WTC11 (cell line): ENCODE results near the gene GRPEL2. TPM values are rescaled to one million over a fixed set of nuclear protein-coding genes. Genes with fewer than 3 reads are reported as not detected.

Experiments
- ATAC-seq: fragments of 200-7000 bp; cut with Tn5 transposase; 2 replicates; pipeline ENCODE4 v1.10.0; 2021; ENCODE audit warnings: mild to moderate bottlenecking, moderate library complexity
- CTCF ChIA-PET: fragments of 300-600 bp; sonication (Branson Sonifier 250); formaldehyde crosslinking; loops from one replicate; lab custom pipeline; 2021; ENCODE audit warnings: antibody characterized with exemption; lab: Charles Lee
- POLR2A ChIA-PET: fragments of 350-600 bp; sonication (Branson Sonifier 250); formaldehyde crosslinking; loops from one replicate; lab custom pipeline; 2021; ENCODE audit warnings: antibody characterized with exemption; lab: Charles Lee
- DNase-seq: peaks from one replicate; pipeline ENCODE4 v3.0.0; 2021; ENCODE audit warnings: low spot score
- H3K27ac Mint-ChIP-seq: 2 replicates; pipeline ENCODE4 v1.8.0; 2021; ENCODE audit warnings: mixed read lengths
- H3K27me3 Mint-ChIP-seq: 2 replicates; pipeline ENCODE4 v1.8.0; 2021; ENCODE audit warnings: low read depth, mild to moderate bottlenecking, moderate library complexity, mixed read lengths
- H3K36me3 Mint-ChIP-seq: 2 replicates; pipeline ENCODE4 v1.8.0; 2021; ENCODE audit warnings: mixed read lengths
- H3K4me1 Mint-ChIP-seq: 2 replicates; pipeline ENCODE4 v1.8.0; 2022; ENCODE audit warnings: mixed read lengths
- H3K4me3 Mint-ChIP-seq: 2 replicates; pipeline ENCODE4 v1.8.0; 2021; ENCODE audit warnings: mild to moderate bottlenecking, moderate library complexity, mixed read lengths
- H3K9me3 Mint-ChIP-seq: 2 replicates; pipeline ENCODE4 v1.8.0; 2021; ENCODE audit warnings: mixed read lengths
- ATF2 ChIP-seq: sonication (generic); formaldehyde crosslinking; IDR thresholded peaks from 2 replicates; pipeline ENCODE4 v1.8.1; 2022; ENCODE audit warnings: low read depth, missing genetic modification reagents, borderline replicate concordance
- ETV6 ChIP-seq: sonication (generic); formaldehyde crosslinking; IDR thresholded peaks from 2 replicates; pipeline ENCODE4 v1.8.1; 2022; ENCODE audit warnings: mild to moderate bottlenecking, missing genetic modification reagents
- JUN ChIP-seq: sonication (generic); formaldehyde crosslinking; IDR thresholded peaks from 2 replicates; pipeline ENCODE4 v1.8.0; 2023; ENCODE audit warnings: mild to moderate bottlenecking, missing genetic modification reagents
- KAT7 ChIP-seq: sonication (generic); formaldehyde crosslinking; IDR thresholded peaks from 2 replicates; pipeline ENCODE4 v1.8.1; 2023; ENCODE audit warnings: missing genetic modification reagents, mild to moderate bottlenecking, borderline replicate concordance
- MXD4 ChIP-seq: fragments of 250-450 bp; sonication (Bioruptor Pico); IDR thresholded peaks from 2 replicates; pipeline ENCODE4 v1.8.0; 2021; ENCODE audit warnings: mild to moderate bottlenecking, moderate library complexity, borderline replicate concordance
- NFATC4 ChIP-seq: fragments of 250-450 bp; sonication (Bioruptor Pico); IDR thresholded peaks from 2 replicates; pipeline ENCODE4 v1.9.0; 2021; ENCODE audit warnings: mild to moderate bottlenecking
- RELA ChIP-seq: sonication (generic); formaldehyde crosslinking; IDR thresholded peaks from 2 replicates; pipeline ENCODE4 v1.8.1; 2022; ENCODE audit warnings: missing genetic modification reagents, mild to moderate bottlenecking, borderline replicate concordance
- SMAD4 ChIP-seq: sonication (generic); formaldehyde crosslinking; IDR thresholded peaks from 2 replicates; pipeline ENCODE4 v1.8.0; 2022; ENCODE audit warnings: mild to moderate bottlenecking, missing genetic modification reagents
- SP1 ChIP-seq: sonication (generic); formaldehyde crosslinking; conservative IDR thresholded peaks from 2 replicates; pipeline ENCODE4 v1.8.1; 2022; ENCODE audit warnings: missing genetic modification reagents
- TP53 ChIP-seq: sonication (generic); formaldehyde crosslinking; IDR thresholded peaks from 2 replicates; pipeline ENCODE4 v1.8.1; 2023; ENCODE audit warnings: mild to moderate bottlenecking, missing genetic modification reagents
- ZBTB21 ChIP-seq: sonication (generic); formaldehyde crosslinking; IDR thresholded peaks from 2 replicates; pipeline ENCODE4 v1.8.1; 2023; ENCODE audit warnings: mild to moderate bottlenecking, missing genetic modification reagents, borderline replicate concordance
- ZNF121 ChIP-seq: sonication (generic); formaldehyde crosslinking; IDR thresholded peaks from 2 replicates; pipeline ENCODE4 v1.8.0; 2023; ENCODE audit warnings: missing genetic modification reagents
- ZNF138 ChIP-seq: sonication (generic); formaldehyde crosslinking; conservative IDR thresholded peaks from 2 replicates; pipeline ENCODE4 v1.8.1; 2022; ENCODE audit warnings: mild to moderate bottlenecking, moderate library complexity, missing genetic modification reagents
- ZNF232 ChIP-seq: sonication (generic); formaldehyde crosslinking; IDR thresholded peaks from 2 replicates; pipeline ENCODE4 v1.8.0; 2022; ENCODE audit warnings: mild to moderate bottlenecking, missing genetic modification reagents
- ZNF396 ChIP-seq: fragments of 250-450 bp; sonication (Bioruptor Pico); IDR thresholded peaks from 2 replicates; pipeline ENCODE4 v1.8.0; 2021; ENCODE audit warnings: mild to moderate bottlenecking, moderate library complexity, borderline replicate concordance
- ZNF423 ChIP-seq: fragments of 250-450 bp; sonication (Bioruptor Pico); IDR thresholded peaks from 2 replicates; pipeline ENCODE4 v2.1.2; 2022; ENCODE audit warnings: mild to moderate bottlenecking, moderate library complexity
- total RNA-seq: library from RNA; stranded (reverse); gene quantifications from 3 replicates; pipeline ENCODE4 v1.2.3, GENCODE V29; 2021
- TF ChIP-seq, protein P1 (sequence below): fragments of 200-600 bp; IDR thresholded peaks from 2 replicates; pipeline ENCODE4 v1.8.0; 2022; ENCODE audit warnings: antibody characterized with exemption
- TF ChIP-seq, protein P2 (sequence below): sonication (generic); formaldehyde crosslinking; IDR thresholded peaks from 2 replicates; pipeline ENCODE4 v1.8.1; 2023; ENCODE audit warnings: mild to moderate bottlenecking, missing genetic modification reagents, borderline replicate concordance

GRPEL2 gene
- total RNA-seq, 1 experiment from 2014 or later = 48.6 TPM

DNA sequence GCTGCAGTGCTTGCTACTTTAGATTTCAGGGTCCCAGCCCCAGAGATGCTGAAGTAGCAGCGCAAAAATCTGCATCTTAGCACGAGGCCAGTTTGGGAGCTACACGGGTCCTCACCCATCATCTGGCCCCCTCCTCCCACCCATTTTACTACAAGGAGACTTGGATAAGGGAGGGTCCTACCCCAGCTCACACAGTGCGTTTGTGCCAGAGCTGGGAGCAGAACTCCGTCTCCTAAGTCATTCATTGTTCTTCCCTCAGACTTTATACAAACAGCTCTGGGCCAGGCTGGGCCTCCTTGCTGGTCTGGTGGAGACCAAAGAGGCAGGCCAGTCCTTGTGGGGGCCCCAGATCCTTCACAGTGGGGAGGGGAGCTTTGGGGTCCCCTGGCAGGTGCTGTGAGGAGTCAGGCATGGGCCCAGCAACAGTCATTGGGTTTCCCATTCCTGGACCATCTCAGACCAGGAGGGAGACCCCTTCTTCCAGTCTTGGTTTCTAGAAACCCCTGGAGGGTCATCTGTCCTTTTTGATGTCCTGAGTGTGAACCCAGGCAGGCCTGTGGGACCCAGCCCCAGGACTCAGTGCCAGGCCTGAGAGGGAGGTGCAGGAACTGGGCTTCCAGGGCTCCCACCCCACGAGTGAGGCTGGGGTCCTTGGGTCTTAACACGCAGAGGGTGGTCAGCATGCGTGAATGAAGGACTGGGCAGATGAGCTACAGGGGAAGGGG is 36.1 kb downstream of the GRPEL2 start:
- DNase-seq = no peak
- H3K27ac Mint-ChIP-seq = no peak overlapping the region
- TF ChIP-seq NFATC4 (CRISPR knock-in tag) (no peak), ETV6 (CRISPR knock-in tag) (0 out of 2 replicates have a peak, but pooled peaks have one; percentile 8), SP1 (no peak), SMAD4 (CRISPR knock-in tag) (no peak), ZNF396 (CRISPR knock-in tag) (no peak), RELA (CRISPR knock-in tag) (no peak), ZNF423 (CRISPR knock-in tag) (no peak), JUN (CRISPR knock-in tag) (no peak)
- H3K4me3 Mint-ChIP-seq = no peak overlapping the region
- ChIA-PET CTCF (interaction anchor here (0.5 to 3.5 kb wide), 34 partner anchors 8 to 254 kb away, joined by 3 to 110 read pairs (median 6); partner anchors contain the start of genes GRPEL2 and PCYOX1L), POLR2A (no interaction called here)
- no peaks in the 10 kb centered on the region for H3K27me3 Mint-ChIP-seq
- 0 out of 2 replicates have a peak, but pooled peaks cover 4% of the 10 kb centered on the region for H3K9me3 Mint-ChIP-seq
- H3K36me3 Mint-ChIP-seq = no peaks in the 10 kb centered on the region
- peaks cover 12% of the 10 kb centered on the region for H3K4me1 Mint-ChIP-seq
- ATAC-seq = no peak

DNA sequence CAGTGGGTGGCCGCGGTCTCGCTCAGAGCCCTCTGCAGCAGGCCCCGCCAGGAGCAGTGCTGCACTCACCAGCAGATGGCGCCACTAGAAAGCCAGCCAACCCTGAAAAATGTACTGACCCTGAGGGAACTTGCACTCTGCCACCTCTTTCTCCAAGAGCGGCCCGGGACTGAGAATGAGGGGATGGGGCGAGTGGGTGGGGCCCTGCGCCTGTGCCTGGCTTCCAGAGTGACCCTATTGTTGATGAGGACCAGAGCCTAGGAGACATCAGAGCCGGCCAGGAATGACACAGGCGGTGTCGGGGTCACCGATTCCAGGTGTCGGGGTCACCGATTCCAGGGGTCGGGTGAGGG is 36.7 kb downstream of the GRPEL2 start:
- H3K36me3 Mint-ChIP-seq = no peaks in the 10 kb centered on the region
- TF ChIP-seq, protein P1, sequence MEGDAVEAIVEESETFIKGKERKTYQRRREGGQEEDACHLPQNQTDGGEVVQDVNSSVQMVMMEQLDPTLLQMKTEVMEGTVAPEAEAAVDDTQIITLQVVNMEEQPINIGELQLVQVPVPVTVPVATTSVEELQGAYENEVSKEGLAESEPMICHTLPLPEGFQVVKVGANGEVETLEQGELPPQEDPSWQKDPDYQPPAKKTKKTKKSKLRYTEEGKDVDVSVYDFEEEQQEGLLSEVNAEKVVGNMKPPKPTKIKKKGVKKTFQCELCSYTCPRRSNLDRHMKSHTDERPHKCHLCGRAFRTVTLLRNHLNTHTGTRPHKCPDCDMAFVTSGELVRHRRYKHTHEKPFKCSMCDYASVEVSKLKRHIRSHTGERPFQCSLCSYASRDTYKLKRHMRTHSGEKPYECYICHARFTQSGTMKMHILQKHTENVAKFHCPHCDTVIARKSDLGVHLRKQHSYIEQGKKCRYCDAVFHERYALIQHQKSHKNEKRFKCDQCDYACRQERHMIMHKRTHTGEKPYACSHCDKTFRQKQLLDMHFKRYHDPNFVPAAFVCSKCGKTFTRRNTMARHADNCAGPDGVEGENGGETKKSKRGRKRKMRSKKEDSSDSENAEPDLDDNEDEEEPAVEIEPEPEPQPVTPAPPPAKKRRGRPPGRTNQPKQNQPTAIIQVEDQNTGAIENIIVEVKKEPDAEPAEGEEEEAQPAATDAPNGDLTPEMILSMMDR = peak; percentile 92
- no peak for TF ChIP-seq ZNF138 (CRISPR knock-in tag)
- TF ChIP-seq KAT7 (CRISPR knock-in tag) = 0 out of 2 replicates have a peak, but pooled peaks have one; percentile 45
- ChIA-PET CTCF (interaction anchor here (0.5 to 3.5 kb wide), 35 partner anchors 8 to 253 kb away, joined by 3 to 110 read pairs (median 5); partner anchors contain the start of genes GRPEL2 and PCYOX1L), POLR2A (no interaction called here)
- no peak overlapping the region for H3K4me3 Mint-ChIP-seq
- no peaks in the 10 kb centered on the region for H3K27me3 Mint-ChIP-seq
- H3K4me1 Mint-ChIP-seq = peaks cover 12% of the 10 kb centered on the region
- 0 out of 2 replicates have a peak, but pooled peaks cover 4% of the 10 kb centered on the region for H3K9me3 Mint-ChIP-seq
- DNase-seq (peak; percentile 93), ATAC-seq (peak; percentile 91)
- H3K27ac Mint-ChIP-seq = no peak overlapping the region

- Mint-ChIP-seq H3K4me3 (no peak overlapping the region), H3K36me3 (no peaks in the 10 kb centered on the region), H3K4me1 (peaks cover 12% of the 10 kb centered on the region), H3K27me3 (no peaks in the 10 kb centered on the region), H3K27ac (no peak overlapping the region), H3K9me3 (no peaks in the 10 kb centered on the region)
- POLR2A ChIA-PET = no interaction called here
- ATAC-seq = no peak
- DNase-seq = no peak
- CTCF ChIA-PET = interaction anchor here (0.7 to 3.5 kb wide), 14 partner anchors 8 to 236 kb away, joined by 3 to 110 read pairs (median 10); partner anchors contain the start of gene PCYOX1L
- TF ChIP-seq MXD4 (CRISPR knock-in tag) (no peak), RELA (CRISPR knock-in tag) (no peak), ZNF232 (CRISPR knock-in tag) (no peak), TP53 (CRISPR knock-in tag) (no peak), ZBTB21 (CRISPR knock-in tag) (no peak), ETV6 (CRISPR knock-in tag) (no peak), ZNF121 (CRISPR knock-in tag) (no peak), ATF2 (no peak)
- TF ChIP-seq, protein P2, sequence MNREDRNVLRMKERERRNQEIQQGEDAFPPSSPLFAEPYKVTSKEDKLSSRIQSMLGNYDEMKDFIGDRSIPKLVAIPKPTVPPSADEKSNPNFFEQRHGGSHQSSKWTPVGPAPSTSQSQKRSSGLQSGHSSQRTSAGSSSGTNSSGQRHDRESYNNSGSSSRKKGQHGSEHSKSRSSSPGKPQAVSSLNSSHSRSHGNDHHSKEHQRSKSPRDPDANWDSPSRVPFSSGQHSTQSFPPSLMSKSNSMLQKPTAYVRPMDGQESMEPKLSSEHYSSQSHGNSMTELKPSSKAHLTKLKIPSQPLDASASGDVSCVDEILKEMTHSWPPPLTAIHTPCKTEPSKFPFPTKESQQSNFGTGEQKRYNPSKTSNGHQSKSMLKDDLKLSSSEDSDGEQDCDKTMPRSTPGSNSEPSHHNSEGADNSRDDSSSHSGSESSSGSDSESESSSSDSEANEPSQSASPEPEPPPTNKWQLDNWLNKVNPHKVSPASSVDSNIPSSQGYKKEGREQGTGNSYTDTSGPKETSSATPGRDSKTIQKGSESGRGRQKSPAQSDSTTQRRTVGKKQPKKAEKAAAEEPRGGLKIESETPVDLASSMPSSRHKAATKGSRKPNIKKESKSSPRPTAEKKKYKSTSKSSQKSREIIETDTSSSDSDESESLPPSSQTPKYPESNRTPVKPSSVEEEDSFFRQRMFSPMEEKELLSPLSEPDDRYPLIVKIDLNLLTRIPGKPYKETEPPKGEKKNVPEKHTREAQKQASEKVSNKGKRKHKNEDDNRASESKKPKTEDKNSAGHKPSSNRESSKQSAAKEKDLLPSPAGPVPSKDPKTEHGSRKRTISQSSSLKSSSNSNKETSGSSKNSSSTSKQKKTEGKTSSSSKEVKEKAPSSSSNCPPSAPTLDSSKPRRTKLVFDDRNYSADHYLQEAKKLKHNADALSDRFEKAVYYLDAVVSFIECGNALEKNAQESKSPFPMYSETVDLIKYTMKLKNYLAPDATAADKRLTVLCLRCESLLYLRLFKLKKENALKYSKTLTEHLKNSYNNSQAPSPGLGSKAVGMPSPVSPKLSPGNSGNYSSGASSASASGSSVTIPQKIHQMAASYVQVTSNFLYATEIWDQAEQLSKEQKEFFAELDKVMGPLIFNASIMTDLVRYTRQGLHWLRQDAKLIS (CRISPR knock-in tag) = no peak
- TF ChIP-seq, protein P1 = no peak
Measured at GRCh38 chr5:149382517-149383220, 37.4 kb downstream of the GRPEL2 start.
